GM23338 (cell line): Measurements from ENCODE around the gene RPTOR. TPM values are rescaled to one million over a fixed set of nuclear protein-coding genes. Genes with fewer than 3 reads are reported as not detected.

Experiments used
- ATAC-seq: fragments of 200-7000 bp; cut with Tn5 transposase; 3 replicates; pipeline ENCODE4 v1.9.1; 2020
- DNase-seq: peaks from one replicate; pipeline ENCODE4 v3.0.0-alpha.2; 2015; ENCODE audit warnings: low spot score
- H2AFZ ChIP-seq: fragments of 200-600 bp; sonication (generic); 2 replicates; pipeline ENCODE4 v1.8.0; 2016; ENCODE audit warnings: antibody characterized with exemption, mild to moderate bottlenecking, moderate library complexity
- H3F3A ChIP-seq: fragments of 200-600 bp; sonication (generic); replicated peaks from 2 replicates; pipeline ENCODE4 v1.8.0; 2017; ENCODE audit warnings: antibody characterized with exemption, mixed run types, low read depth
- H3K27ac ChIP-seq: fragments of 200-600 bp; sonication (generic); 2 replicates; pipeline ENCODE4 v1.6.1; 2016; ENCODE audit warnings: low read depth
- H3K27me3 ChIP-seq: fragments of 200-600 bp; sonication (generic); 2 replicates; pipeline ENCODE4 v1.8.0; 2016; ENCODE audit warnings: mild to moderate bottlenecking, mixed run types, moderate library complexity; ENCODE audit not compliant: insufficient read depth
- H3K36me3 ChIP-seq: fragments of 200-600 bp; sonication (generic); 2 replicates; pipeline ENCODE4 v1.8.0; 2016; ENCODE audit warnings: mild to moderate bottlenecking; ENCODE audit not compliant: insufficient read depth
- H3K4me1 ChIP-seq: fragments of 200-600 bp; sonication (generic); 2 replicates; pipeline ENCODE4 v1.8.0; 2016; ENCODE audit warnings: mild to moderate bottlenecking, moderate library complexity; ENCODE audit not compliant: insufficient read depth
- H3K4me2 ChIP-seq: fragments of 200-600 bp; sonication (generic); 2 replicates; pipeline ENCODE4 v1.7.1; 2017; ENCODE audit warnings: mixed run types
- H3K4me3 ChIP-seq: fragments of 200-600 bp; sonication (generic); 2 replicates; pipeline ENCODE4 v1.6.1; 2016; ENCODE audit warnings: mixed run types
- H3K79me2 ChIP-seq: fragments of 200-600 bp; sonication (generic); replicated peaks from 2 replicates; pipeline ENCODE4 v1.8.0; 2017; ENCODE audit warnings: mild to moderate bottlenecking; ENCODE audit not compliant: insufficient read depth
- H3K9me2 ChIP-seq: fragments of 200-600 bp; sonication (generic); 2 replicates; pipeline ENCODE4 v1.8.0; 2017; ENCODE audit not compliant: insufficient read depth
- H4K20me1 ChIP-seq: fragments of 200-600 bp; sonication (generic); replicated peaks from 2 replicates; pipeline ENCODE4 v1.8.0; 2017; ENCODE audit warnings: mild to moderate bottlenecking; ENCODE audit not compliant: insufficient read depth
- H3K27ac Mint-ChIP-seq: 2 replicates; pipeline ENCODE4 v1.8.0; 2020; ENCODE audit warnings: inconsistent platforms, mild to moderate bottlenecking, moderate library complexity, mixed read lengths
- H3K27me3 Mint-ChIP-seq: 3 replicates; pipeline ENCODE4 v1.8.0; 2022; ENCODE audit warnings: low read depth, mild to moderate bottlenecking, moderate library complexity, mixed read lengths, inconsistent platforms; ENCODE audit not compliant: insufficient read depth, poor library complexity
- H3K36me3 Mint-ChIP-seq: 3 replicates; pipeline ENCODE4 v1.8.0; 2021; ENCODE audit warnings: low read depth, mild to moderate bottlenecking, inconsistent platforms, moderate library complexity, mixed read lengths
- H3K4me1 Mint-ChIP-seq: 3 replicates; pipeline ENCODE4 v1.8.0; 2020; ENCODE audit warnings: mild to moderate bottlenecking, inconsistent platforms, mixed read lengths
- H3K4me3 Mint-ChIP-seq: 3 replicates; pipeline ENCODE4 v1.8.0; 2021; ENCODE audit warnings: moderate library complexity, mild to moderate bottlenecking, inconsistent platforms, mixed read lengths
- H3K9me3 Mint-ChIP-seq: 3 replicates; pipeline ENCODE4 v1.8.0; 2020; ENCODE audit warnings: moderate library complexity, mild to moderate bottlenecking, inconsistent platforms, mixed read lengths
- CREB1 ChIP-seq: fragments of 250-450 bp; sonication (Bioruptor Pico); IDR thresholded peaks from 2 replicates; pipeline ENCODE4 v1.5.0; 2020; ENCODE audit warnings: low read depth, mild to moderate bottlenecking, moderate library complexity
- EZH2 ChIP-seq: fragments of 200-600 bp; sonication (generic); IDR thresholded peaks from one replicate; pipeline ENCODE4 v1.8.0; 2017; ENCODE audit warnings: antibody characterized with exemption, mild to moderate bottlenecking, low read depth; ENCODE audit not compliant: unreplicated experiment
- EZH2phosphoT487 ChIP-seq: fragments of 200-600 bp; sonication (generic); IDR thresholded peaks from one replicate; pipeline ENCODE4 v1.8.1; 2018; ENCODE audit warnings: antibody characterized with exemption; ENCODE audit not compliant: unreplicated experiment
- JUNB ChIP-seq: IDR thresholded peaks from one replicate; pipeline ENCODE4 v1.6.1; 2016; ENCODE audit warnings: antibody characterized with exemption; ENCODE audit not compliant: unreplicated experiment
- NANOG ChIP-seq: IDR thresholded peaks from 2 replicates; pipeline ENCODE4 v1.6.1; 2016; ENCODE audit warnings: antibody characterized with exemption, borderline replicate concordance
- polyA plus RNA-seq: library from polyadenylated mRNA; unstranded; fragments of >200 nt; fragmentation: Nextera tagmentation; extraction: Ambion mirVana; gene quantifications from 2 replicates; pipeline ENCODE4 v1.2.1, GENCODE V29; 2016
- total RNA-seq: library from RNA; depleted of rRNA; stranded (reverse); fragments of >200 nt; shearing (Covaris generic); gene quantifications from 2 replicates; pipeline ENCODE4 v1.2.3, GENCODE V29; 2014
- TF ChIP-seq, protein P1 (sequence below): IDR thresholded peaks from one replicate; pipeline ENCODE4 v1.6.1; 2018; ENCODE audit warnings: antibody characterized with exemption; ENCODE audit not compliant: unreplicated experiment
- TF ChIP-seq, protein P2 (sequence below): fragments of 250-450 bp; sonication (Bioruptor Pico); IDR thresholded peaks from 2 replicates; pipeline ENCODE4 v1.5.0; 2020; ENCODE audit warnings: mild to moderate bottlenecking, moderate library complexity
- TF ChIP-seq, protein P3 (sequence below): IDR thresholded peaks from 2 replicates; pipeline ENCODE4 v1.6.1; 2016; ENCODE audit warnings: antibody characterized with exemption

RPTOR gene
- total and polyA plus RNA-seq, 2 experiments from 2014 or later = 9.5 to 38.0 TPM

DNA sequence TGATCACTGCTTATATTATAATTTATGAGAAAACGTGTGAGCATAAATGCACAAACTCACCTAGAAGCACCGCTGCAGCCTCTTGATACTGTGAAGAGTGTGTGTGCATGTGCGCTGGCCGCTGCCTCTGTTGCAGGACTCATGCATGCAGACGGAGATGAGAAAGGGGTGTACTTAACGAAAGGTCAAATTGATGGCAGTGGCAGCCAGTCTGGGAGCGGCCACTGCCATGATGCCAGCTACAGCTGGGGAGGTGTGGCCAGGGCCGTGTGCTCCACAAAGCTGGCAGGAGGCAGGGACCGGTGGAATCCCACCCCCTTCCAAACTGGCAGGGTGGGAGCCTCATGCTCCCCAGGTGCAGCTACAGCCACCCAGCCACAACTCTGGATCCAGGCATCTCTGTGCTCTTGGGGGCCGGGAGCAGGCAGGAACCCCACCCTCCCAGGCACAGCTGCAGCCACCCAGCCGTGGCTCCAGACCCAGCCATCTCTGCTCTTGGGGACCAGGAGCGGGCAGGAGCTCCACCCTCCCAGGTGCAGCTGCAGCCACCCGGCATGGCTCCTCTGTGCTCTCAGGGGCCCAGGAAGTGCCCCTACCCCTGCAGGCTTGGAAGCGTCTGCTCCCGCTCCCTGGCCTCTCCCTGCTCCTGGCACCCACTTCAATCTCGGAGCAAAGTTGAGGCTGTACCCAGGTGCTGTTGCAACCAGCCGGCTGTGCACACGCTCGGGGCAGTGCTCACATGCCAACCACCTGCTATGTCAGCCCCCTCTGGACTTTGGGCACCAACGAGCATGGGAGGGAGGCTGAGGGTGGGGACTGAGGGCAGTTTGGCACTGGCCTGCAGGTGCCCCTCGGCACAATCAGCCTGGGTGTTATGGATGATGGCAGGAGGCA, 369.5 kb downstream of the RPTOR start:
- Histone ChIP-seq H2AFZ (no peak overlapping the region), H4K20me1 (no peaks in the 10 kb centered on the region), H3K36me3 (no peaks in the 10 kb centered on the region; the same call in 1 of the 2 replicates), H3K27me3 (no peaks in the 10 kb centered on the region), H3K79me2 (no peaks in the 10 kb centered on the region), H3K4me1 (no peaks in the 10 kb centered on the region), H3K4me3 (no peak overlapping the region), H3F3A (no peaks in the 10 kb centered on the region), H3K4me2 (no peak overlapping the region), H3K27ac (no peak overlapping the region), H3K9me2 (no peaks in the 10 kb centered on the region)
- TF ChIP-seq NANOG (no peak), EZH2 (no peak), EZH2phosphoT487 (no peak), CREB1 (CRISPR knock-in tag) (no peak)
- TF ChIP-seq, protein P1, sequence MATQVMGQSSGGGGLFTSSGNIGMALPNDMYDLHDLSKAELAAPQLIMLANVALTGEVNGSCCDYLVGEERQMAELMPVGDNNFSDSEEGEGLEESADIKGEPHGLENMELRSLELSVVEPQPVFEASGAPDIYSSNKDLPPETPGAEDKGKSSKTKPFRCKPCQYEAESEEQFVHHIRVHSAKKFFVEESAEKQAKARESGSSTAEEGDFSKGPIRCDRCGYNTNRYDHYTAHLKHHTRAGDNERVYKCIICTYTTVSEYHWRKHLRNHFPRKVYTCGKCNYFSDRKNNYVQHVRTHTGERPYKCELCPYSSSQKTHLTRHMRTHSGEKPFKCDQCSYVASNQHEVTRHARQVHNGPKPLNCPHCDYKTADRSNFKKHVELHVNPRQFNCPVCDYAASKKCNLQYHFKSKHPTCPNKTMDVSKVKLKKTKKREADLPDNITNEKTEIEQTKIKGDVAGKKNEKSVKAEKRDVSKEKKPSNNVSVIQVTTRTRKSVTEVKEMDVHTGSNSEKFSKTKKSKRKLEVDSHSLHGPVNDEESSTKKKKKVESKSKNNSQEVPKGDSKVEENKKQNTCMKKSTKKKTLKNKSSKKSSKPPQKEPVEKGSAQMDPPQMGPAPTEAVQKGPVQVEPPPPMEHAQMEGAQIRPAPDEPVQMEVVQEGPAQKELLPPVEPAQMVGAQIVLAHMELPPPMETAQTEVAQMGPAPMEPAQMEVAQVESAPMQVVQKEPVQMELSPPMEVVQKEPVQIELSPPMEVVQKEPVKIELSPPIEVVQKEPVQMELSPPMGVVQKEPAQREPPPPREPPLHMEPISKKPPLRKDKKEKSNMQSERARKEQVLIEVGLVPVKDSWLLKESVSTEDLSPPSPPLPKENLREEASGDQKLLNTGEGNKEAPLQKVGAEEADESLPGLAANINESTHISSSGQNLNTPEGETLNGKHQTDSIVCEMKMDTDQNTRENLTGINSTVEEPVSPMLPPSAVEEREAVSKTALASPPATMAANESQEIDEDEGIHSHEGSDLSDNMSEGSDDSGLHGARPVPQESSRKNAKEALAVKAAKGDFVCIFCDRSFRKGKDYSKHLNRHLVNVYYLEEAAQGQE = no peak
- H3K27me3 Mint-ChIP-seq = peaks cover 4% of the 10 kb centered on the region
- H3K27ac Mint-ChIP-seq = no peak overlapping the region
- peaks cover 48% of the 10 kb centered on the region for H3K36me3 Mint-ChIP-seq
- ATAC-seq (no peak), DNase-seq (no peak)
- peaks cover 33% of the 10 kb centered on the region for H3K9me3 Mint-ChIP-seq
- no peak overlapping the region for H3K4me3 Mint-ChIP-seq
- no peaks in the 10 kb centered on the region for H3K4me1 Mint-ChIP-seq

DNA sequence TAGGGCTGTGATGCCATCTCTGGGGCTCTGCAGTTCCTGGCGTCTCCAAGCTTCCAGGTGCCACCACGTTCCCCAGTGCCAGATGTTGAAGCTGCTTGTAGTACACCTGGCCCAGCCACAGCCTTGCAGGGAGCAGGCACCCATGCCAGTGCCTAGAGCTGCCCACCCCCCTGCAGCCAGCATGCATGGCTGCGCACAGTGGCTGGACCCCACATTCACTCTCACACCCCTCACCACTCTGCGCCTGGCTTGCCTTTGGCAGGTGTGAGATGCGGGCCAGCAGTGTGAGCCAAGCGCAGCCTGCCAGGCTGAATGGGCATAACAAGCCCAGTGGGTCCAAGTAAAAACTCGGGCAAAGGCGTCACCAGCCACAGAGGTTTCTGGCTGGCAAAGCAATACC, 371.6 kb downstream of the RPTOR start:
- DNase-seq (no peak), ATAC-seq (no peak)
- Histone ChIP-seq H3K27me3 (no peaks in the 10 kb centered on the region), H2AFZ (no peak overlapping the region), H3K36me3 (no peaks in the 10 kb centered on the region; the same call in 1 of the 2 replicates), H3K4me2 (no peak overlapping the region), H3K27ac (no peak overlapping the region), H4K20me1 (no peaks in the 10 kb centered on the region), H3K9me2 (no peaks in the 10 kb centered on the region), H3K4me1 (no peaks in the 10 kb centered on the region), H3K4me3 (no peak overlapping the region), H3F3A (no peaks in the 10 kb centered on the region), H3K79me2 (no peaks in the 10 kb centered on the region)
- H3K9me3 Mint-ChIP-seq = peaks cover 33% of the 10 kb centered on the region
- no peaks in the 10 kb centered on the region for H3K4me1 Mint-ChIP-seq
- H3K27ac Mint-ChIP-seq = no peak overlapping the region
- H3K36me3 Mint-ChIP-seq = peaks cover 46% of the 10 kb centered on the region
- H3K27me3 Mint-ChIP-seq = peaks cover 4% of the 10 kb centered on the region
- no peak overlapping the region for H3K4me3 Mint-ChIP-seq
- TF ChIP-seq EZH2phosphoT487 (no peak), JUNB (no peak)
- TF ChIP-seq, protein P2, sequence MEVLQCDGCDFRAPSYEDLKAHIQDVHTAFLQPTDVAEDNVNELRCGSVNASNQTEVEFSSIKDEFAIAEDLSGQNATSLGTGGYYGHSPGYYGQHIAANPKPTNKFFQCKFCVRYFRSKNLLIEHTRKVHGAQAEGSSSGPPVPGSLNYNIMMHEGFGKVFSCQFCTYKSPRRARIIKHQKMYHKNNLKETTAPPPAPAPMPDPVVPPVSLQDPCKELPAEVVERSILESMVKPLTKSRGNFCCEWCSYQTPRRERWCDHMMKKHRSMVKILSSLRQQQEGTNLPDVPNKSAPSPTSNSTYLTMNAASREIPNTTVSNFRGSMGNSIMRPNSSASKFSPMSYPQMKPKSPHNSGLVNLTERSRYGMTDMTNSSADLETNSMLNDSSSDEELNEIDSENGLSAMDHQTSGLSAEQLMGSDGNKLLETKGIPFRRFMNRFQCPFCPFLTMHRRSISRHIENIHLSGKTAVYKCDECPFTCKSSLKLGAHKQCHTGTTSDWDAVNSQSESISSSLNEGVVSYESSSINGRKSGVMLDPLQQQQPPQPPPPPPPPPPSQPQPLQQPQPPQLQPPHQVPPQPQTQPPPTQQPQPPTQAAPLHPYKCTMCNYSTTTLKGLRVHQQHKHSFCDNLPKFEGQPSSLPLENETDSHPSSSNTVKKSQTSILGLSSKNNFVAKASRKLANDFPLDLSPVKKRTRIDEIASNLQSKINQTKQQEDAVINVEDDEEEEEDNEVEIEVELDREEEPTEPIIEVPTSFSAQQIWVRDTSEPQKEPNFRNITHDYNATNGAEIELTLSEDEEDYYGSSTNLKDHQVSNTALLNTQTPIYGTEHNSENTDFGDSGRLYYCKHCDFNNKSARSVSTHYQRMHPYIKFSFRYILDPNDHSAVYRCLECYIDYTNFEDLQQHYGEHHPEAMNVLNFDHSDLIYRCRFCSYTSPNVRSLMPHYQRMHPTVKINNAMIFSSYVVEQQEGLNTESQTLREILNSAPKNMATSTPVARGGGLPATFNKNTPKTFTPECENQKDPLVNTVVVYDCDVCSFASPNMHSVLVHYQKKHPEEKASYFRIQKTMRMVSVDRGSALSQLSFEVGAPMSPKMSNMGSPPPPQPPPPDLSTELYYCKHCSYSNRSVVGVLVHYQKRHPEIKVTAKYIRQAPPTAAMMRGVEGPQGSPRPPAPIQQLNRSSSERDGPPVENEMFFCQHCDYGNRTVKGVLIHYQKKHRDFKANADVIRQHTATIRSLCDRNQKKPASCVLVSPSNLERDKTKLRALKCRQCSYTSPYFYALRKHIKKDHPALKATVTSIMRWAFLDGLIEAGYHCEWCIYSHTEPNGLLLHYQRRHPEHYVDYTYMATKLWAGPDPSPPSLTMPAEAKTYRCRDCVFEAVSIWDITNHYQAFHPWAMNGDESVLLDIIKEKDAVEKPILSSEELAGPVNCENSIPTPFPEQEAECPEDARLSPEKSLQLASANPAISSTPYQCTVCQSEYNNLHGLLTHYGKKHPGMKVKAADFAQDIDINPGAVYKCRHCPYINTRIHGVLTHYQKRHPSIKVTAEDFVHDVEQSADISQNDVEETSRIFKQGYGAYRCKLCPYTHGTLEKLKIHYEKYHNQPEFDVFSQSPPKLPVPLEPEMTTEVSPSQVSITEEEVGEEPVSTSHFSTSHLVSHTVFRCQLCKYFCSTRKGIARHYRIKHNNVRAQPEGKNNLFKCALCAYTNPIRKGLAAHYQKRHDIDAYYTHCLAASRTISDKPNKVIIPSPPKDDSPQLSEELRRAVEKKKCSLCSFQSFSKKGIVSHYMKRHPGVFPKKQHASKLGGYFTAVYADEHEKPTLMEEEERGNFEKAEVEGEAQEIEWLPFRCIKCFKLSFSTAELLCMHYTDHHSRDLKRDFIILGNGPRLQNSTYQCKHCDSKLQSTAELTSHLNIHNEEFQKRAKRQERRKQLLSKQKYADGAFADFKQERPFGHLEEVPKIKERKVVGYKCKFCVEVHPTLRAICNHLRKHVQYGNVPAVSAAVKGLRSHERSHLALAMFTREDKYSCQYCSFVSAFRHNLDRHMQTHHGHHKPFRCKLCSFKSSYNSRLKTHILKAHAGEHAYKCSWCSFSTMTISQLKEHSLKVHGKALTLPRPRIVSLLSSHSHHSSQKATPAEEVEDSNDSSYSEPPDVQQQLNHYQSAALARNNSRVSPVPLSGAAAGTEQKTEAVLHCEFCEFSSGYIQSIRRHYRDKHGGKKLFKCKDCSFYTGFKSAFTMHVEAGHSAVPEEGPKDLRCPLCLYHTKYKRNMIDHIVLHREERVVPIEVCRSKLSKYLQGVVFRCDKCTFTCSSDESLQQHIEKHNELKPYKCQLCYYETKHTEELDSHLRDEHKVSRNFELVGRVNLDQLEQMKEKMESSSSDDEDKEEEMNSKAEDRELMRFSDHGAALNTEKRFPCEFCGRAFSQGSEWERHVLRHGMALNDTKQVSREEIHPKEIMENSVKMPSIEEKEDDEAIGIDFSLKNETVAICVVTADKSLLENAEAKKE (CRISPR knock-in tag) = no peak
- TF ChIP-seq, protein P3, sequence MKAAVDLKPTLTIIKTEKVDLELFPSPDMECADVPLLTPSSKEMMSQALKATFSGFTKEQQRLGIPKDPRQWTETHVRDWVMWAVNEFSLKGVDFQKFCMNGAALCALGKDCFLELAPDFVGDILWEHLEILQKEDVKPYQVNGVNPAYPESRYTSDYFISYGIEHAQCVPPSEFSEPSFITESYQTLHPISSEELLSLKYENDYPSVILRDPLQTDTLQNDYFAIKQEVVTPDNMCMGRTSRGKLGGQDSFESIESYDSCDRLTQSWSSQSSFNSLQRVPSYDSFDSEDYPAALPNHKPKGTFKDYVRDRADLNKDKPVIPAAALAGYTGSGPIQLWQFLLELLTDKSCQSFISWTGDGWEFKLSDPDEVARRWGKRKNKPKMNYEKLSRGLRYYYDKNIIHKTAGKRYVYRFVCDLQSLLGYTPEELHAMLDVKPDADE = no peak
